HG03045 (cell line): ENCODE data around the gene ZNF682.
"Not testable (repeated sequence)": the region's sequence is repeated elsewhere in the genome, so short reads cannot be mapped to it uniquely, and the experiment has no call there.

Experiments used
- ATAC-seq: cut with Tn5 transposase; IDR thresholded peaks from one replicate; pipeline ENCODE4 v1.9.1; 2021; ENCODE audit warnings: mild to moderate bottlenecking, moderate library complexity; ENCODE audit not compliant: unreplicated experiment

ZNF682 gene

GRCh38 chr19:20005741-20006140 is 33.6 kb downstream of the ZNF682 start:
- ATAC-seq: no peak

- ATAC-seq: no peak
Measured at GRCh38 chr19:19997656-19998268, 41.5 kb downstream of the ZNF682 start.

- ATAC-seq: no peak
Measured at GRCh38 chr19:19966862-19967261, 72.4 kb downstream of the ZNF682 start.

- not testable (repeated sequence) for ATAC-seq
Measured at GRCh38 chr19:19966126-19966525, 73.2 kb downstream of the ZNF682 start.

- ATAC-seq: no peak
Measured at GRCh38 chr19:19964416-19964815, 74.9 kb downstream of the ZNF682 start.

GRCh38 chr19:19959151-19959799 is 80.0 kb downstream of the ZNF682 start:
- not testable (repeated sequence) for ATAC-seq

- ATAC-seq: not testable (repeated sequence)
Measured at GRCh38 chr19:19957766-19958165, 81.5 kb downstream of the ZNF682 start.

GRCh38 chr19:19956434-19957075 is 82.8 kb downstream of the ZNF682 start:
- no peak for ATAC-seq

GRCh38 chr19:19955208-19955607 is 84.1 kb downstream of the ZNF682 start:
- ATAC-seq: no peak
